ENCODE measurements around the gene NDE1. TPM values are rescaled to one million over a fixed set of nuclear protein-coding genes. Genes with fewer than 3 reads are reported as not detected.
"Not testable (repeated sequence)": the region's sequence is repeated elsewhere in the genome, so short reads cannot be mapped to it uniquely, and the experiment has no call there.

Gene NDE1
- total RNA-seq, 2 experiments from 2014 or later = 115 to 117 TPM

DNA sequence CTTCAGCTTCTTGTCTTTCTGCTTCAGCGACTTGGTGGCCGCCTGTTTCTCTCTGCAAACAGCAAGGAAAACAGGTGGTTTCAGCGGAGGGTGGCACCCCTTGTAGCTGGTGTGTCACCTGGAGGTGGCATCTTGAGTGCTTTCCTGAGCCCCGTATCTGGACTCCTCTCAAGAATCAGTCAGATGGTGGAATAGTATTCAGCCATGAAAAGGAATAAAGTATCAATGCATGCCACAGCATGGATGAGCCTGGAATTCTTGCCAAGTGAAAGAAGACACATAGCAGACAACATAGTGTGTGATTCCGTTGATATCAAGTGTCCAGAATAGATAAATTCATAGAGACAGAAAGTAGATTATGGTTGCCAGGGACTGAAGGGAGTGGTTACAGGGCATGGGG lies 65.2 kb downstream of the NDE1 start:
- Mint-ChIP-seq H3K4me1 (no peaks in the 10 kb centered on the region), H3K27ac (no peak overlapping the region), H3K4me3 (no peak overlapping the region), H3K9me3 (no peaks in the 10 kb centered on the region), H3K36me3 (no peaks in the 10 kb centered on the region), H3K27me3 (no peaks in the 10 kb centered on the region)
- DNase-seq = no peak

- no peaks in the 10 kb centered on the region for H3K36me3 Mint-ChIP-seq
- DNase-seq = no peak
- H3K4me3 Mint-ChIP-seq = no peak overlapping the region
- H3K27me3 Mint-ChIP-seq = no peaks in the 10 kb centered on the region
- no peaks in the 10 kb centered on the region for H3K9me3 Mint-ChIP-seq
- H3K27ac Mint-ChIP-seq = no peak overlapping the region
- H3K4me1 Mint-ChIP-seq = no peaks in the 10 kb centered on the region
Observed at GRCh38 chr16:15716694-15717447, 66.8 kb downstream of the NDE1 start.

GRCh38 chr16:15721018-15721417 lies 71.0 kb downstream of the NDE1 start:
- no peaks in the 10 kb centered on the region for H3K4me1 Mint-ChIP-seq
- H3K27ac Mint-ChIP-seq = no peak overlapping the region
- H3K36me3 Mint-ChIP-seq = peaks cover 10% of the 10 kb centered on the region
- H3K27me3 Mint-ChIP-seq = no peaks in the 10 kb centered on the region
- H3K9me3 Mint-ChIP-seq = no peaks in the 10 kb centered on the region
- H3K4me3 Mint-ChIP-seq = no peak overlapping the region
- DNase-seq = no peak

- DNase-seq = no peak
- Mint-ChIP-seq H3K4me1 (no peaks in the 10 kb centered on the region), H3K36me3 (peaks cover 15% of the 10 kb centered on the region), H3K9me3 (no peaks in the 10 kb centered on the region), H3K27me3 (no peaks in the 10 kb centered on the region), H3K27ac (no peak overlapping the region), H3K4me3 (no peak overlapping the region)
Observed at GRCh38 chr16:15723808-15724207, 73.8 kb downstream of the NDE1 start.

GRCh38 chr16:15725641-15726240 lies 75.7 kb downstream of the NDE1 start:
- Mint-ChIP-seq H3K36me3 (peaks cover 15% of the 10 kb centered on the region), H3K4me3 (no peak overlapping the region), H3K27me3 (no peaks in the 10 kb centered on the region), H3K27ac (no peak overlapping the region), H3K9me3 (no peaks in the 10 kb centered on the region), H3K4me1 (no peaks in the 10 kb centered on the region)
- no peak for DNase-seq

GRCh38 chr16:15726715-15727114 lies 76.7 kb downstream of the NDE1 start:
- H3K9me3 Mint-ChIP-seq = no peaks in the 10 kb centered on the region
- DNase-seq = no peak
- no peak overlapping the region for H3K4me3 Mint-ChIP-seq
- no peak overlapping the region for H3K27ac Mint-ChIP-seq
- no peaks in the 10 kb centered on the region for H3K27me3 Mint-ChIP-seq
- H3K36me3 Mint-ChIP-seq = peaks cover 15% of the 10 kb centered on the region
- no peaks in the 10 kb centered on the region for H3K4me1 Mint-ChIP-seq

GRCh38 chr16:15727697-15728096 lies 77.7 kb downstream of the NDE1 start:
- H3K27me3 Mint-ChIP-seq, DNase-seq, H3K4me3 Mint-ChIP-seq, H3K4me1 Mint-ChIP-seq, H3K9me3 Mint-ChIP-seq, H3K27ac Mint-ChIP-seq: not testable (repeated sequence)
- peaks cover 15% of the 10 kb centered on the region for H3K36me3 Mint-ChIP-seq

GRCh38 chr16:15729152-15729551 lies 79.1 kb downstream of the NDE1 start:
- Mint-ChIP-seq H3K4me3 (no peak overlapping the region), H3K9me3 (no peaks in the 10 kb centered on the region), H3K4me1 (no peaks in the 10 kb centered on the region), H3K27me3 (no peaks in the 10 kb centered on the region), H3K27ac (no peak overlapping the region), H3K36me3 (peaks cover 15% of the 10 kb centered on the region)
- no peak for DNase-seq

DNA sequence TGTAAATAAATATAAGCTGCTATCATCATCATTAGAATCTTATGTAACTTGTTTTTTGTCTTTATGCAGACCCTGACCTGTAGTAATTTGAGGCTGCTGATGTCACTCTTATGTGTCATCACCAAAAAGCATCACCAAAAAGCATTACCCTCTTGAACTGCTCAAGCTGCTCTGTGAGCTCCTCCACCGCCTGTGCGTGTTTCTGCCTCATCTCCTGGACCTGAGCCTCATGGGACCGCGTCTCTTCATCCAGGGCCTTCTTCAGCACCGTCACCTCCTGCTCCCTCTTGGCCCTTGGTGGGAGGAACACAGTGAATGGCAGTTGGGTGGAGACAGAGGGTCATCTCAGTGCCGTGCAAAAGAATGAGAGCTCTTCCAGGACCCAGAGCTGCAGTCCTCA lies 82.4 kb downstream of the NDE1 start:
- H3K36me3 Mint-ChIP-seq = no peaks in the 10 kb centered on the region
- H3K4me1 Mint-ChIP-seq = no peaks in the 10 kb centered on the region
- no peak overlapping the region for H3K27ac Mint-ChIP-seq
- no peak for DNase-seq
- H3K27me3 Mint-ChIP-seq = no peaks in the 10 kb centered on the region
- H3K4me3 Mint-ChIP-seq = no peak overlapping the region
- H3K9me3 Mint-ChIP-seq = no peaks in the 10 kb centered on the region

DNA sequence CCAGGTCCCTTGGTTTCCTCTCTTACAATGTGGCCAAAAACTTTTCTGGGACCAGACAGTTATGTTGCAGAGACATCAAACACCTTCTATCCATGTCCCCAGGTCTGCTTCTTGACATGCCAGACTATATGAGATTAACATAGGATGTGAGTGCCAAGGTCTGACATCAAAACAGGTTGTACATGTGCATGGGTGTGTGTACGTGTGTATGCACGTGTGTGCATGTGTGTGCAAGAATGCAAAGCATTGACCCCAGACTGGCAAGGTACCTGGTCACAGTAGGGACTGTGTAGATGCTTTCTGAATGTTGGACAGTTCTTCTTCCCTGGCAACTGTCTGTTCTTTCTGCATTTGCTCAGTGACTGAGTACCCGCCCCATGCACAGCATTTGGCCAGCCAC lies 85.6 kb downstream of the NDE1 start:
- Mint-ChIP-seq H3K9me3 (no peaks in the 10 kb centered on the region), H3K27me3 (no peaks in the 10 kb centered on the region), H3K4me1 (no peaks in the 10 kb centered on the region), H3K27ac (no peak overlapping the region), H3K4me3 (no peak overlapping the region), H3K36me3 (no peaks in the 10 kb centered on the region)
- no peak for DNase-seq

DNA sequence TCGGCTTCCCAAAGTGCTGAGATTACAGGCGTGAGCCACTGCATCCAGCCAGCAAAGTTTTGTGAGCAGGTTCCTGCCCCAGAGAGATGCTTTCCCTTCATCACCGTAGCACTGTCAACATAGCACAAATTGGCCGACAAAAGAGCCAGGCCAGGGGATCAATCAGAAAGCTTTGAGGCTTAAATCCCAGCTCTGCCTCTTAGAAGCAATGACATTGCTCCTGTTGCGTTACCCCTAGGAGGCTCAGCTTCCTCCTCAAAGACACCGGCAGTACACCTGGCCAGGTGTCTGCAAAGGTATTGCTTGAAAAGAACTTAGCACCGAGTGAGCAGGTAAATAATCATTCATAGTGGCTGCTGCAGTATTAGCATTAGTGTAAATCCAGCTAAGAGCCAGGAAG lies 86.5 kb downstream of the NDE1 start:
- H3K27me3 Mint-ChIP-seq = no peaks in the 10 kb centered on the region
- H3K4me3 Mint-ChIP-seq = no peak overlapping the region
- H3K4me1 Mint-ChIP-seq = no peaks in the 10 kb centered on the region
- no peaks in the 10 kb centered on the region for H3K9me3 Mint-ChIP-seq
- peak overlapping the region; percentile 42 for H3K27ac Mint-ChIP-seq
- DNase-seq = no peak
- no peaks in the 10 kb centered on the region for H3K36me3 Mint-ChIP-seq

DNA sequence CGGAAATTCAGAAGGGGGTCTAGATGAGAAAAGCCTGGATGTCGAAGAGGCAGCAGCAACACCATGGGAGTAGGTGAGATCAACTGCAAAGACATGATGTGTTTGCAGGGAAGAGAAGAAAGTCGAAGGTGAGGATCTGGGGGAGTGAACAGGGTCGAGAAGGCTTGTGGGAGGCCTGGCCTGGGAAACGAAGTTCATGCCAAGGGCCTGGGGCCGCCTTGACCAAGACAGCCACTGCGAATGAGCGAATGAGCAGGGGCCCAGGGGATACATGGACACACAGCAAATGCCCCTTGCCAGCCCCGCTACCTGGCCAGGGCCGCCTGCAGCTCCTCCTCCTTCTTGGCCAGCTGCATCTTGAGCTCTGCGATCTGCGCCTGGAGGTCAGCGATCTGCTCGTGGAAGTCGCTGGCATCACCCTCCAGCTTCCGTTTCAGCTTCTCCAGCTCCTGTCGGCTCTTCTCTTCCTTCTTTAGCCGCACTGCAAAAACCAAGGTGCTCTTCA lies 87.1 kb downstream of the NDE1 start:
- no peaks in the 10 kb centered on the region for H3K27me3 Mint-ChIP-seq
- H3K4me3 Mint-ChIP-seq = no peak overlapping the region
- H3K9me3 Mint-ChIP-seq = no peaks in the 10 kb centered on the region
- no peak overlapping the region for H3K27ac Mint-ChIP-seq
- peaks cover 3% of the 10 kb centered on the region for H3K36me3 Mint-ChIP-seq
- H3K4me1 Mint-ChIP-seq = no peaks in the 10 kb centered on the region
- DNase-seq = no peak

- H3K4me1 Mint-ChIP-seq = no peaks in the 10 kb centered on the region
- H3K27me3 Mint-ChIP-seq = no peaks in the 10 kb centered on the region
- no peak for DNase-seq
- H3K36me3 Mint-ChIP-seq = peaks cover 3% of the 10 kb centered on the region
- no peak overlapping the region for H3K4me3 Mint-ChIP-seq
- no peak overlapping the region for H3K27ac Mint-ChIP-seq
- H3K9me3 Mint-ChIP-seq = no peaks in the 10 kb centered on the region
Observed at GRCh38 chr16:15739464-15739863, 89.4 kb downstream of the NDE1 start.

DNA sequence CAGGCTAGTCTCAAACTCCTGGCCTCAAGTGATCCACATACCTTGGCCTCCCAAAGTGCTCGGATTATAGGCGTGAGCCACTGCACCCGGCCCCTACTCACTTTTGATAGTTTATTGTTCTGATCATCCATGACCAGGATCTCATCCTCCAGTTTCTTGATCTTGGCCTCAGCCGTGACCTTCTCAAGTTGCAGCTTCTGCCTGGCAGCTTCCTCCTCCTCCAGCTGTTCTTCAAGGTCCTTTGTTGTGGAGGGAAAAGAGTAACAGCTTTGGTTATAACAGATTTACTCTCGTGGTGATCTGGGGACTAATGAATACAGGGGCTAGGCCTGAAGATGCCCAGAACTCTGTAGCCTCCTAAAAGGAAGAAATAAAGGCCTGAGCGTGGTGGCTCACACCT lies 89.9 kb downstream of the NDE1 start:
- no peak for DNase-seq
- no peaks in the 10 kb centered on the region for H3K4me1 Mint-ChIP-seq
- no peaks in the 10 kb centered on the region for H3K9me3 Mint-ChIP-seq
- no peaks in the 10 kb centered on the region for H3K27me3 Mint-ChIP-seq
- H3K36me3 Mint-ChIP-seq = peaks cover 3% of the 10 kb centered on the region
- no peak overlapping the region for H3K27ac Mint-ChIP-seq
- H3K4me3 Mint-ChIP-seq = no peak overlapping the region

GRCh38 chr16:15741207-15741871 lies 91.3 kb downstream of the NDE1 start:
- no peak for DNase-seq
- Mint-ChIP-seq H3K4me1 (no peaks in the 10 kb centered on the region), H3K27me3 (no peaks in the 10 kb centered on the region), H3K27ac (no peak overlapping the region), H3K36me3 (peaks cover 3% of the 10 kb centered on the region), H3K9me3 (no peaks in the 10 kb centered on the region), H3K4me3 (no peak overlapping the region)
